Transverse colon (tissue), 4 donors: Measurements from ENCODE around the gene TM4SF5.
A peak's percentile ranks its signal among the peaks of the same experiment; 100 is the strongest.

Experiments
- EP300 ChIP-seq: sonication (generic); formaldehyde crosslinking; IDR thresholded peaks from one replicate; pipeline ENCODE4 v1.6.1; 2017; ENCODE audit warnings: antibody characterized with exemption, low read depth
- POLR2A ChIP-seq: fragments of 450-650 bp; IDR thresholded peaks from one replicate; pipeline ENCODE4 v1.6.1; 2016; ENCODE audit warnings: antibody characterized with exemption, mild to moderate bottlenecking, moderate library complexity
- POLR2AphosphoS5 ChIP-seq, 3 donors: sonication (generic); formaldehyde crosslinking; IDR thresholded peaks; one replicate each; pipeline ENCODE4 v1.6.1; 2016; ENCODE audit warnings: antibody characterized with exemption in 3 of 3
- TF ChIP-seq, protein P1 (sequence below), 5 experiments: fragments of 200-600 bp in 3 of 5; fragments of 450-650 bp in 2 of 5; sonication (generic) in 3 of 5; IDR thresholded peaks; 1 replicate in 2 of 5; 2 replicates in 3 of 5; pipeline ENCODE4 v1.5.1; 2016 to 2017; ENCODE audit warnings: antibody characterized with exemption in 5 of 5, inconsistent platforms in 3 of 5, mild to moderate bottlenecking in 2 of 5, moderate library complexity in 1 of 5

DNA sequence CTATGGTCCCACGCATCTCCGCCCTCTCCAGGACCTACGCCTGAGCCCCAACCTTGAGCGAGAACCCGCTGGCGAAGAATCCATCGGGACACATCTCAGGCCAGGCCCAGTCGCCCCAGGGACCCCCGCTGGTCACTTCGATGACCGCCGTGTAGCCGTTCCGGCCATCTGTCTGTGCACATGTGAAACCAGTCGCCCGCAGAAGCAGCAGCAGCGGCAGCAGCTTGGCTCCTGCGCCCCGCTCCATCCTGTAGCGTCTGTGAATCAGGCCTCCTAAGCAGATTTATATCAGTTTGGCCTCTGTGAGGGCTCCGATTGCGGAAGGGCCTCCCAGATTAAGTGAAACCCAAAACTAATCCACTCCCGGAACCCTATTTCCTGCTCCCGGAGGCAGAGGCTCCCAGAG is 14.4 kb downstream of the TM4SF5 start, which contains the start of gene VMO1:
- TF ChIP-seq, protein P1, sequence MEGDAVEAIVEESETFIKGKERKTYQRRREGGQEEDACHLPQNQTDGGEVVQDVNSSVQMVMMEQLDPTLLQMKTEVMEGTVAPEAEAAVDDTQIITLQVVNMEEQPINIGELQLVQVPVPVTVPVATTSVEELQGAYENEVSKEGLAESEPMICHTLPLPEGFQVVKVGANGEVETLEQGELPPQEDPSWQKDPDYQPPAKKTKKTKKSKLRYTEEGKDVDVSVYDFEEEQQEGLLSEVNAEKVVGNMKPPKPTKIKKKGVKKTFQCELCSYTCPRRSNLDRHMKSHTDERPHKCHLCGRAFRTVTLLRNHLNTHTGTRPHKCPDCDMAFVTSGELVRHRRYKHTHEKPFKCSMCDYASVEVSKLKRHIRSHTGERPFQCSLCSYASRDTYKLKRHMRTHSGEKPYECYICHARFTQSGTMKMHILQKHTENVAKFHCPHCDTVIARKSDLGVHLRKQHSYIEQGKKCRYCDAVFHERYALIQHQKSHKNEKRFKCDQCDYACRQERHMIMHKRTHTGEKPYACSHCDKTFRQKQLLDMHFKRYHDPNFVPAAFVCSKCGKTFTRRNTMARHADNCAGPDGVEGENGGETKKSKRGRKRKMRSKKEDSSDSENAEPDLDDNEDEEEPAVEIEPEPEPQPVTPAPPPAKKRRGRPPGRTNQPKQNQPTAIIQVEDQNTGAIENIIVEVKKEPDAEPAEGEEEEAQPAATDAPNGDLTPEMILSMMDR (IDR thresholded peaks at IDR 0.05), result no peak
- TF ChIP-seq POLR2AphosphoS5 (IDR thresholded peaks at IDR 0.05), result peak in 1 of 3 donors; percentile 4
- no peak for TF ChIP-seq POLR2A
- no peak for TF ChIP-seq EP300
